Spleen (tissue), 7 donors: ENCODE data around the gene RFX4.

Source experiments
- POLR2A ChIP-seq, 3 donors: fragments of 450-650 bp; IDR thresholded peaks; one replicate each; pipeline ENCODE4 v1.5.1; 2017; ENCODE audit warnings: antibody characterized with exemption in 3 of 3, mild to moderate bottlenecking in 1 of 3
- POLR2AphosphoS5 ChIP-seq, 3 donors: sonication (generic); formaldehyde crosslinking; IDR thresholded peaks; one replicate each; pipeline ENCODE4 v1.5.1; 2017; ENCODE audit warnings: antibody characterized with exemption in 3 of 3
- TF ChIP-seq, protein P1 (sequence below), 11 experiments: fragments of 200-600 bp in 7 of 11; fragments of 450-650 bp in 4 of 11; sonication (generic) in 4 of 11; IDR thresholded peaks in 8 of 11; conservative IDR thresholded peaks in 3 of 11; 1 replicate in 7 of 11; 2 replicates in 4 of 11; pipeline versions ENCODE4 v1.4.0 to v1.8.0; 2016 to 2021; ENCODE audit warnings: antibody characterized with exemption in 11 of 11, inconsistent platforms in 4 of 11, mild to moderate bottlenecking in 1 of 11
- donor health status: DM: no; HTN: no; CAD: no; lungs with moderate emphysema.
- donor health status: DM: no; HTN: no; CAD: no.
- donor health status: DM: no; HTN: no; CAD: no.

DNA sequence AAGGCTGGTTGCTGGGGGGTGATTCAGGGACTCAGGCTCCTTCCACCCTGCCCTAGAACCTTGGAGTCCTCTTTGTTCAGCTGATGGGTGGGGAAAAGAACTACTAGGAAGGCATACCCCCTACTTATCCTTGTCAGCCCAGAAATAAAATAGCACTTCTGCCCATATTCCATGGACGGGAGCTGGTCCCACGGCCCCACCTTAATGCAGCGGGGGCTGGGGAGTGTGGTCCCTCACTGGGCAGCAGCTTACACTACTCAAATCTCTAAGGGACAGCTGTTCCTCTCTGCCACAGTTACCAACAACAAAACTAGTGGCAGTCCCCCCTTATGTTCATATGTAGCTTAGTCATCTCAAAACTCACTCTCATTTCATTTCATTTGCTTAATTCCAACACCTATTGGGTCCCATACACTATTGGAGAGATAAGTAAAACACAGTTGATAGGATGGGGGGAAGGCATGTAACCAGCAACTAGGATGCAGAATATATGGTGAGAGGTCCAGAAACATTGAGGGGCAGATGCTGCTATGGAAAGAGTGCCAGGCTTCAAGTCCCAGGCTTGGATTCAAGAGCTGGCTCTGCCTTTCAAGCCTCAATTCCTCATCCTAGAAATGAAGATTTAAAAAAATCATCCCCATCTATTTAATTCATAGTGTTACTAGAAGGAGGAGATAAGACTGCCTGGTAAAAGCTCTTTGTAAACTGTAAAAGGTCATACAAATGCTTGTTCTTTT lies 107.9 kb downstream of the RFX4 start:
- TF ChIP-seq POLR2AphosphoS5 (IDR thresholded peaks at IDR 0.05): no peak
- TF ChIP-seq, protein P1, sequence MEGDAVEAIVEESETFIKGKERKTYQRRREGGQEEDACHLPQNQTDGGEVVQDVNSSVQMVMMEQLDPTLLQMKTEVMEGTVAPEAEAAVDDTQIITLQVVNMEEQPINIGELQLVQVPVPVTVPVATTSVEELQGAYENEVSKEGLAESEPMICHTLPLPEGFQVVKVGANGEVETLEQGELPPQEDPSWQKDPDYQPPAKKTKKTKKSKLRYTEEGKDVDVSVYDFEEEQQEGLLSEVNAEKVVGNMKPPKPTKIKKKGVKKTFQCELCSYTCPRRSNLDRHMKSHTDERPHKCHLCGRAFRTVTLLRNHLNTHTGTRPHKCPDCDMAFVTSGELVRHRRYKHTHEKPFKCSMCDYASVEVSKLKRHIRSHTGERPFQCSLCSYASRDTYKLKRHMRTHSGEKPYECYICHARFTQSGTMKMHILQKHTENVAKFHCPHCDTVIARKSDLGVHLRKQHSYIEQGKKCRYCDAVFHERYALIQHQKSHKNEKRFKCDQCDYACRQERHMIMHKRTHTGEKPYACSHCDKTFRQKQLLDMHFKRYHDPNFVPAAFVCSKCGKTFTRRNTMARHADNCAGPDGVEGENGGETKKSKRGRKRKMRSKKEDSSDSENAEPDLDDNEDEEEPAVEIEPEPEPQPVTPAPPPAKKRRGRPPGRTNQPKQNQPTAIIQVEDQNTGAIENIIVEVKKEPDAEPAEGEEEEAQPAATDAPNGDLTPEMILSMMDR (IDR thresholded peaks at IDR 0.05 in 8 of 11, conservative IDR thresholded peaks at IDR 0.05 in 3 of 11): no peak
- no peak for TF ChIP-seq POLR2A (IDR thresholded peaks at IDR 0.05)
